ENCODE measurements around the gene TMEM51. TPM values are rescaled to one million over a fixed set of nuclear protein-coding genes. Genes with fewer than 3 reads are reported as not detected.

Gene TMEM51
- total RNA-seq, 1 donor from 2014 or later, result 1.9 TPM

- DNase-seq (ENCODE audit: low spot score), result no peak
- H3K36me3 Mint-ChIP-seq (ENCODE audit: low read depth), result no peaks in the 10 kb centered on the region
- H3K4me3 Mint-ChIP-seq (ENCODE audit: unreplicated experiment), result no peak overlapping the region
- peaks cover 32% of the 10 kb centered on the region for H3K27me3 Mint-ChIP-seq (ENCODE audit: low read depth)
- TF ChIP-seq CTCF (IDR thresholded peaks at IDR 0.05), result no peak
- H3K9me3 Mint-ChIP-seq (ENCODE audit: low read depth), result no peaks in the 10 kb centered on the region
- no peak overlapping the region for H3K27ac Mint-ChIP-seq (ENCODE audit: unreplicated experiment)
- no peaks in the 10 kb centered on the region for H3K4me1 Mint-ChIP-seq (ENCODE audit: low read depth)
These were observed 31.2 kb upstream of the TMEM51 start for GRCh38 chr1:15122331-15122730.

GRCh38 chr1:15123270-15123669, 30.3 kb upstream of the TMEM51 start:
- no peak for DNase-seq (ENCODE audit: low spot score)
- no peak overlapping the region for H3K4me3 Mint-ChIP-seq (ENCODE audit: unreplicated experiment)
- H3K36me3 Mint-ChIP-seq (ENCODE audit: low read depth), result no peaks in the 10 kb centered on the region
- TF ChIP-seq CTCF (IDR thresholded peaks at IDR 0.05), result no peak
- H3K9me3 Mint-ChIP-seq (ENCODE audit: low read depth), result no peaks in the 10 kb centered on the region
- no peaks in the 10 kb centered on the region for H3K4me1 Mint-ChIP-seq (ENCODE audit: low read depth)
- no peak overlapping the region for H3K27ac Mint-ChIP-seq (ENCODE audit: unreplicated experiment)
- H3K27me3 Mint-ChIP-seq (ENCODE audit: low read depth), result peaks cover 32% of the 10 kb centered on the region

- DNase-seq (ENCODE audit: low spot score), result no peak
- Mint-ChIP-seq H3K4me1 (ENCODE audit: low read depth) (no peaks in the 10 kb centered on the region), H3K4me3 (ENCODE audit: unreplicated experiment) (no peak overlapping the region), H3K27ac (ENCODE audit: unreplicated experiment) (no peak overlapping the region), H3K27me3 (ENCODE audit: low read depth) (peaks cover 30% of the 10 kb centered on the region), H3K9me3 (ENCODE audit: low read depth) (no peaks in the 10 kb centered on the region), H3K36me3 (ENCODE audit: low read depth) (no peaks in the 10 kb centered on the region)
- TF ChIP-seq CTCF (IDR thresholded peaks at IDR 0.05), result no peak
These were observed 29.6 kb upstream of the TMEM51 start for GRCh38 chr1:15123925-15124324.

- H3K27ac Mint-ChIP-seq (ENCODE audit: unreplicated experiment), result no peak overlapping the region
- no peak overlapping the region for H3K4me3 Mint-ChIP-seq (ENCODE audit: unreplicated experiment)
- no peaks in the 10 kb centered on the region for H3K4me1 Mint-ChIP-seq (ENCODE audit: low read depth)
- TF ChIP-seq CTCF (IDR thresholded peaks at IDR 0.05), result no peak
- peaks cover 3% of the 10 kb centered on the region for H3K9me3 Mint-ChIP-seq (ENCODE audit: low read depth)
- no peaks in the 10 kb centered on the region for H3K36me3 Mint-ChIP-seq (ENCODE audit: low read depth)
- peaks cover 29% of the 10 kb centered on the region for H3K27me3 Mint-ChIP-seq (ENCODE audit: low read depth)
- no peak for DNase-seq (ENCODE audit: low spot score)
These were observed 29.0 kb upstream of the TMEM51 start for GRCh38 chr1:15124362-15125100.

GRCh38 chr1:15125101-15125745, 28.3 kb upstream of the TMEM51 start:
- H3K9me3 Mint-ChIP-seq (ENCODE audit: low read depth), result peaks cover 10% of the 10 kb centered on the region
- peaks cover 4% of the 10 kb centered on the region for H3K36me3 Mint-ChIP-seq (ENCODE audit: low read depth)
- H3K4me1 Mint-ChIP-seq (ENCODE audit: low read depth), result no peaks in the 10 kb centered on the region
- no peak overlapping the region for H3K27ac Mint-ChIP-seq (ENCODE audit: unreplicated experiment)
- H3K27me3 Mint-ChIP-seq (ENCODE audit: low read depth), result peaks cover 25% of the 10 kb centered on the region
- no peak for DNase-seq (ENCODE audit: low spot score)
- no peak overlapping the region for H3K4me3 Mint-ChIP-seq (ENCODE audit: unreplicated experiment)
- no peak for TF ChIP-seq CTCF (IDR thresholded peaks at IDR 0.05)

Data from chondrocyte (in vitro differentiated cells).